Measurements from ENCODE around the gene PSMD1. TPM values are rescaled to one million over a fixed set of nuclear protein-coding genes. Genes with fewer than 3 reads are reported as not detected.

PSMD1 gene
- total and polyA plus RNA-seq, 2 donors (not counting 3 experiments of a cell fraction or from before 2014, with no cell fraction given) = 163 to 209 TPM

GRCh38 chr2:231201475-231201814 is 144.8 kb downstream of the PSMD1 start:
- POLR2A ChIA-PET = no interaction called here
- H2AFZ ChIP-seq (ENCODE audit: low read depth, low read length) = no peak overlapping the region
- H3K4me1 ChIP-seq (ENCODE audit: control insufficient read depth, extremely low read depth, insufficient read depth, low read length) = peaks cover 13% of the 10 kb centered on the region
- intact Hi-C loops (cut with micrococcal nuclease) (no loop called here), dilution Hi-C loops (cut with MboI; ENCODE audit: extremely low pct_ligation_motif_present, low sequenced_read_pairs) (no loop called here)
- no peaks in the 10 kb centered on the region for H4K20me1 ChIP-seq (replicated peaks; ENCODE audit: control insufficient read depth, extremely low read depth, insufficient read depth, low read length)
- H3K9ac ChIP-seq (replicated peaks; ENCODE audit: extremely low read depth, insufficient read depth, low read length) = no peak overlapping the region
- BruUV-seq (replicated peaks) = no TSS peak
- CTCF ChIA-PET = interaction anchor here (1.3 to 2.4 kb wide), 3 partner anchors 78 to 250 kb away, joined by 3 to 8 read pairs (median 4); no protein-coding TSS in a partner anchor
- no peaks in the 10 kb centered on the region for H3K36me3 ChIP-seq (ENCODE audit: control insufficient read depth in 2 of 2, extremely low read depth in 1 of 2, insufficient read depth in 2 of 2, low read length in 2 of 2)
- H3K79me2 ChIP-seq (ENCODE audit: control insufficient read depth, insufficient read depth, low read length) = no peaks in the 10 kb centered on the region
- H3K4me3 ChIP-seq (replicated peaks in 1 of 3; ENCODE audit: insufficient read depth in 1 of 3, low read depth in 1 of 3, low read length in 3 of 3) = no peak overlapping the region
- no peak overlapping the region for H3K27ac ChIP-seq (ENCODE audit: insufficient read depth, low read depth, low read length)
- no peaks in the 10 kb centered on the region for H3K27me3 ChIP-seq (ENCODE audit: control insufficient read depth in 2 of 2, insufficient read depth in 2 of 2, low read length in 2 of 2)
- TF ChIP-seq EZH2 (IDR thresholded peaks at IDR 0.05; ENCODE audit: borderline replicate concordance, low read depth, low read length, severe bottlenecking) (no peak), CTCF (IDR thresholded peaks at IDR 0.05; ENCODE audit: extremely low read depth in 1 of 2, insufficient read depth in 1 of 2, low read depth in 1 of 2, low read length in 2 of 2) (no peak), POLR2A (IDR thresholded peaks at IDR 0.05; ENCODE audit: low read depth, low read length) (no peak), MYC (IDR thresholded peaks at IDR 0.05; ENCODE audit: low read depth, low read length) (no peak), JUN (IDR thresholded peaks at IDR 0.05; ENCODE audit: borderline replicate concordance, insufficient read depth, insufficient read length, low read depth) (no peak), MAX (IDR thresholded peaks at IDR 0.05; ENCODE audit: insufficient read depth, insufficient read length) (no peak), POLR2AphosphoS5 (IDR thresholded peaks at IDR 0.05; ENCODE audit: insufficient read depth, low read depth, low read length) (no peak), FOS (IDR thresholded peaks at IDR 0.05; ENCODE audit: borderline replicate concordance, insufficient read depth, low read length) (no peak), GATA2 (IDR thresholded peaks at IDR 0.05; ENCODE audit: insufficient read depth, insufficient read length, low read depth, low read length) (no peak)
- no peaks in the 10 kb centered on the region for H3K9me3 ChIP-seq (replicated peaks; ENCODE audit: control insufficient read depth, insufficient read depth, low read length)
- FAIRE-seq = no peak
- no peak for DNase-seq (ENCODE audit: low read depth, low spot score)
- H3K4me2 ChIP-seq (ENCODE audit: insufficient read depth, low read length) = no peak overlapping the region
- no peaks in the 10 kb centered on the region for H3K9me1 ChIP-seq (replicated peaks; ENCODE audit: control insufficient read depth, extremely low read depth, insufficient read depth, low read length)
